GM12873 (cell line): Measurements from ENCODE around the gene TICRR.

Experiments
- CTCF ChIP-seq: IDR thresholded peaks from 2 replicates; pipeline ENCODE4 v1.5.1; 2012; ENCODE audit warnings: low read depth, mild to moderate bottlenecking, moderate library complexity, low read length, control low read depth; ENCODE audit not compliant: insufficient read depth; ENCODE audit errors: missing control alignments

Gene TICRR

GRCh38 chr15:89630260-89630659 is 55.0 kb downstream of the TICRR start:
- TF ChIP-seq CTCF: no peak

GRCh38 chr15:89630974-89631901 is 56.0 kb downstream of the TICRR start:
- no peak for TF ChIP-seq CTCF

GRCh38 chr15:89631902-89632264 is 56.6 kb downstream of the TICRR start:
- no peak for TF ChIP-seq CTCF

GRCh38 chr15:89632563-89633430 is 57.5 kb downstream of the TICRR start:
- TF ChIP-seq CTCF: no peak

GRCh38 chr15:89633585-89633984 is 58.3 kb downstream of the TICRR start:
- no peak for TF ChIP-seq CTCF

- TF ChIP-seq CTCF: no peak
These were observed 65.0 kb downstream of the TICRR start for GRCh38 chr15:89640245-89640644.

GRCh38 chr15:89641053-89641452 is 65.8 kb downstream of the TICRR start:
- TF ChIP-seq CTCF: no peak
